ENCODE measurements around the gene TMEM237.
"Not testable (repeated sequence)": the region's sequence is repeated elsewhere in the genome, so short reads cannot be mapped to it uniquely, and the experiment has no call there.

TMEM237 gene, protein sequence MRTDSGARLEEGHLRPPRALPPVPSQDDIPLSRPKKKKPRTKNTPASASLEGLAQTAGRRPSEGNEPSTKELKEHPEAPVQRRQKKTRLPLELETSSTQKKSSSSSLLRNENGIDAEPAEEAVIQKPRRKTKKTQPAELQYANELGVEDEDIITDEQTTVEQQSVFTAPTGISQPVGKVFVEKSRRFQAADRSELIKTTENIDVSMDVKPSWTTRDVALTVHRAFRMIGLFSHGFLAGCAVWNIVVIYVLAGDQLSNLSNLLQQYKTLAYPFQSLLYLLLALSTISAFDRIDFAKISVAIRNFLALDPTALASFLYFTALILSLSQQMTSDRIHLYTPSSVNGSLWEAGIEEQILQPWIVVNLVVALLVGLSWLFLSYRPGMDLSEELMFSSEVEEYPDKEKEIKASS

GRCh38 chr2:201643216-201643890 is at the start of gene TMEM237:
Gene TMEM237, minus strand, starts transcription at chr2:201643503. Its CDS starts 103 bp downstream, at chr2:201643400.
- DNase-seq: peak; percentile 53

DNA sequence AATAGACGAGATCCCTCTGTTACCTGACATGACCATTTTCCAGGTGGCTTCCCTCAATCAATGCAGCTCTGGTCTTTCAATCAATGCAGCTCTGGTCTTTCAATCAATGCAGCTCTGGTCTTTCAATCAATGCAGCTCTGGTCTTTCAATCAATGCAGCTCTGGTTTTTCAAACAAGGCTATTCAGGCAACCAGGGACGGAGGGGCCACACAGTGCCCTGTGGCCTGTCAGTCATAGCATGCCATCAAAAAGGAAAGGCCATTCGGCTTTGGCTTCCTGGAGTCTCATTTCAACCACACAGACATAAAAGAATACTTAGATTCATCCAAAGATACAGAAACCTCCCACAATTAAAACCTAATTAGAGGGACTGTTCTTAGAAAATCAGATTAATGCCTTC is 41.9 kb upstream of the TMEM237 start:
- no peak for DNase-seq

DNA sequence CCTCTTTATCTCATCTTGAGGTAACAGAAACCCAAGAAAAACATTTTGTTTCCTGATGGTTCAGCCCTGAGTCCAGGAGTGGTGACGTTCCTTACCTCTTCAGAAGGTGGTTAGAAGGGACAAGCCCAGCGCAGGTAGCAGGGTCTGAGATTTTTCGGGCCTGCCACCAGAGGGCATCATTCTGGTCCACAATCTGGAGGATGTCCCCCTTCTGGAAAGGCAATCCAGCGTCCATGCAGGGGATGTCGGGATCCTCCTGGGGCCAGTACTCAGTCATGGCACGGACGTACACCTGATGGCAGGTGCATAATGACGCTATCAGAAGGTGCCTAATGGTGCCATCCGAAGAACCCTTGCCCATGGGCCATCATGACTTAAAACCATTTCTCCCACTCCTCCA is 37.4 kb upstream of the TMEM237 start:
- no peak for DNase-seq

DNA sequence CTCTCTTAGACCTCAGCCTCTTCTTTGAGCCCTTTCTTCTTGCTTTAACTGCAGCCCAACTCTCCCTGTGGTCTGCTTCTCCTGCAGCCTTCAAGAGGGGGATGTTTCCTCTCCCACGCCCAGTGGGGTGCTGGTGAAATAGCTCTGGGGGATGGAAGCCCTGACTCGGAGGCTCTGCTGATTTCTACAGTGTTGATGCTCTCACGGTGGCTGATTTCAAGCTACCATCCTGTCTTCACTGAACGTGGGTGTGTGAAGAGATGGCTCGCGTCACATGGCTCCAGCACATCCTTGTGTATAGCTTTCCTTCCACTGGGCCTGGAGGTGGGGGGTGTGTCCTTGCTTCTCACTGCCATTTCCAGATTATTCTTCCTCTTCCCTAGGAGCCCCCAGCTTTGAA is 35.1 kb upstream of the TMEM237 start:
- DNase-seq: no peak

DNA sequence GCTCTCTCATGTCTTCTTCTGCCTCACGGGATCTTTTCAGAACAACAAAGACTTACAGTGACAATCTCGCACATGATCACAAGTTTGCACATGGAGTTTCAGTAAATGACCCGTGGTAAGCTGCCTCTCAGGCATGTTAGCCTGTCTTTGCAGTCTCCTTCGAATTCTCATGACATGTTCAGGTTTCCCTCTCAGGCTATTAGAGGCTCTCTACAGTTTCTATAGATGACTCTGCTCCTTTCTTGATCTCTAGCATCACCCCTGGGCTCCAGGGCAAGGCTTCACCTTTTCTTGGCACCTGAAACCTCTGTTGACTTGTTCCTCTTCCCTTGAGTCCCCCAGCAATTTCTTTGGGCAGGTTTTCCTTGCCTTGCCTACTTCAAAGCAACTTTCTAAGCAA is 32.2 kb upstream of the TMEM237 start:
- DNase-seq: no peak

- DNase-seq: no peak
Observed at GRCh38 chr2:201674794-201675193, 31.5 kb upstream of the TMEM237 start.

DNA sequence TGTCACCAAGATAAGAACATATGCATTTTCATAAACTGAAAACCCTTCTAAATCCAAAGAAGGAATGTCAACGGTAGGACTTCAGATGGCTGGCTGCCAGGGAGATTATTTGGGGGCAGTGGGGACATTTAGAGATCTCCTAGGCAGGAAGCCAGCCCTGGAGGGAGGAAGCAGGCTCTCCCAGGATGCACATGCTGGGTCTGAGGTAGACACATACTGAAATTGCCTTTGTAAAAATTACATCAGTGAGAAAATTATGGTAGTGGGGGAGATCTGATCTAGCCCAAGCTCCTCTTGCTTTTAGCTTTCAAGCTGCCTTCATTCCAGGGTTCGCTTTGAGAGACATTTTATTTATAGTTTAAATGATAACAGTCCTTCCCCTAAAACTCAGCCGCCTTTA is 31.0 kb upstream of the TMEM237 start:
- DNase-seq: no peak

GRCh38 chr2:201673546-201673945 is 30.2 kb upstream of the TMEM237 start:
- no peak for DNase-seq

GRCh38 chr2:201671205-201671604 is 27.9 kb upstream of the TMEM237 start:
- not testable (repeated sequence) for DNase-seq

- DNase-seq: no peak
Observed at GRCh38 chr2:201669865-201670264, 26.6 kb upstream of the TMEM237 start.

GRCh38 chr2:201668402-201668910 is 25.2 kb upstream of the TMEM237 start:
- DNase-seq: no peak

GRCh38 chr2:201664334-201664733 is 21.0 kb upstream of the TMEM237 start:
- DNase-seq: no peak

- no peak for DNase-seq
Observed at GRCh38 chr2:201661366-201661765, 18.1 kb upstream of the TMEM237 start.

DNA sequence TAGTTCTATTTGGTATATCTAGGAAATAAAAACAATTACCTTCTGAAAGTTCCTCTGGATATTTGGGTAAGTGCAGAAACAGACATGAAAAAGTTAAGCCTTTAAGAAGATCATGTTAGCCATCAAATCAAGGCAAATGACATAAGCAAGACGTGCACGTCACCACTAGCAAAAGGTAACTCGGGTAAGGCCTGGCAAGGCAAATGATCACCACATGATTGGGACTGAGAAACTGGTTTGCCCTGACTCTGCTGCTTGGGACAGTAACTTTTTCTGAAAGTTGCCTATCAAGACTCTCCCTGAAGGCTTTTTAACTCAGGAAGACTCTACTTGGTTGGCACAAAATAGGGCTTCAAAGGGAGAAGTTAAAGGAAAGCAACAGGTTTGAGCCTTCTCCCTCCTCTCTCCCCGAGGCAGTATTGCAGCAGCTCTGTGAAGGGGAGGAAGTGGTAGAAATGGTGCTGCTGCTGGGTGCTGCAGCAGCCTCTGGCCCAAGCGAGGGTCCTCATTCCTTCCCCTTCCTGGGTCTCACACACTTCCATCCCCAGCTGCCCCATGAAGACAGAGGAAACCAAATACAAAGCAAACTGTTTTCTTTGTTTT is 17.1 kb upstream of the TMEM237 start:
- no peak for DNase-seq

DNA sequence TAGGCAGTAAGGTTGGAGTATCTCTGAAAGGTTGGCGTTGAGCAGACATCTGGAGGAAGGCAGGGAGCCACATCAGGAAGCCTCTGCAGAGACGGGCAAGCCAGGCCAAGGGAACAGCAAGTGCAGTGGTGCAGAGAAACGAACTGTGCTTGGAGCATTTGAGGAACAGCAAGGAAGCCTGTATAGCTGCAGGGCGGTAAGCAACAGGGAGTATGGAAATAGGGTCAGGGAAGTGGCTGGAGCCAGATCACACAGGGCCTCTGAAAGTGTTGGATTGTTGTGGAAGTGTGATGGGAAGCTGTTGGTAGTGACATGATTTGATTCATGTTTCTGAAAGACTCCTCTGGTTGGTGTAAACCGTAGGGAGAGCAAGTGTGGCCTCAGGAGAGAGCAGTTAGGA is 13.4 kb upstream of the TMEM237 start:
- DNase-seq: no peak

GRCh38 chr2:201656102-201656501 is 12.8 kb upstream of the TMEM237 start:
- no peak for DNase-seq

GRCh38 chr2:201654616-201655384 is 11.5 kb upstream of the TMEM237 start:
- DNase-seq: no peak

GRCh38 chr2:201653221-201653620 is 9.9 kb upstream of the TMEM237 start:
- no peak for DNase-seq

- DNase-seq: no peak
Observed at GRCh38 chr2:201649442-201649841, 6.1 kb upstream of the TMEM237 start.

DNA sequence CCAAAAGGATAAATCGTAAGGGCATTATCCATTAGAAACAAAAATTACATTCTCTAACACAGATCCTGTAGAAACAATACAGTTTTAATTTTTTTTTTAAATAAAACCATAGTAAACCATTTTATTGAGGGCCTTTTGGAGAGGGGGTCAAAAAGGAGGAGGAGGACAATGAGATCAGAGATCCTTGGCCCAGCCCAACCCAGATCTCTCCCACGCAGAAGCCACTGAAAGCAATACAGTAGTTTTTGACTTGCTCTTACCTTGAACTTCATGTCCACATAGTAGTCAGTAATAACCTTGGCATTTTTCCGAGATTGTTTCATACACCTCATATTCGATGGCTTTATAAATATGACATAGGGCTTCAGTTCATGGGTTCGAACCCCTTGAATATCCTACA is 4.1 kb upstream of the TMEM237 start:
- no peak for DNase-seq

DNA sequence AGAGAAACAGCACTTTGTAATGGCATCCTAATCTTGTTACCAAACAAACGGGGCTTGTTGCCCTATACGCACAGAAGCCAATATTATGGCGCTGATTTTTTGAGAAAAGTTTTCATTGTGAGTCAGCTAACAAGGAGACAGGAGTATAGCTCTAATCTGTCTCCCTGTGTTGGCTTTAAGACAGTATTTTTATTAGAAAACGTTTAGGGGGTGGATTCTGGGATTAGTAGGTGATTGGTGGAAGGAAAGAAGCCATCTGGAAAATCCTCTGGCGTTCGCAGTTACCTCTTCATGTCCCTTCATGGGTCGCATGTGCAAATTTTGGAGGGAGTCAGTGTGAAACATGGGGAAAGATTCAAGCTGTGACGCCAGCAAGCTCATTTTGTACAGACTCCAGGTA is 698 bp upstream of the TMEM237 start:
- no peak for DNase-seq

DNA sequence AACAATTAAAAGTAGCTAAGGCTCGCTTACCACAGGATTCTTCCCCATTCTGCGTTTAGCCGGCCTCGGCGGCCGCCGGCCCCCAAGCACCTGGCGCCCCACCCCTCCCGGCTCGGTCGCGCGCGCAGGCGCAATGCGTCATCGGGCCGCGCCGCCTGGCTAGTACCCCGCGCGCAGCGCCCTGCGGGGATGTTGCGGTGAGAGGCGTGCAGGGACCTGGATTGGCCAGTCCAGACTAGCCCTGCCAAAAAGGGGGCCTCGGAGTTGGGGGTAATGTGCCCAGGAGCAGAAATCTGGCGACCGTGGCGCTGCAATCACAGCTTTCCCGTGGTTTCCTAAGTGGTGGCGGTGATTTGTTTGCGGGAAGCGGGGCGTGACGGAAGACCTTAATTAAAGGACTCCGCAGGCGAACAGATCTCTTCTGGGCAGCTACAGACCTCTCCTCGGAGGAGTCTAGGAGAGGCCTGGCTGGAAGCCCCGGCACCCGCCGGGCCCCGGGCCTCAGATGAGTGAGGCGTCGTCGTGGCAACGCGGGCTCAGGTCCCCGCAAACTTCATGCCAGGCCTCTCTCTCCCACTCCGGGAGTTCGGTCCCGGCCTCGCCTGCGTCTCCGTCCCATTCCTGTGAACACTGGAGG is 606 bp downstream of the TMEM237 start:
- DNase-seq: peak; percentile 81
